Renal cortex interstitium (tissue), 11 donors: ENCODE data around the gene MKX. TPM values are rescaled to one million over a fixed set of nuclear protein-coding genes. Genes with fewer than 3 reads are reported as not detected.
"Not testable (repeated sequence)": the region's sequence is repeated elsewhere in the genome, so short reads cannot be mapped to it uniquely, and the experiment has no call there.

Source experiments
- DNase-seq, 11 donors: peaks; one replicate each; pipeline ENCODE4 v3.0.0-alpha.2; 2013; ENCODE audit warnings: low read depth in 9 of 11, low spot score in 4 of 11; ENCODE audit errors: extremely low read depth in 1 of 11
- polyA plus RNA-seq, 3 donors: library from polyadenylated mRNA; unstranded; fragments of 120-200 nt; gene quantifications; one replicate each; pipeline ENCODE4 v1.2.1, GENCODE V29; 2013; ENCODE audit not compliant: insufficient read length in 3 of 3

The MKX gene
- polyA plus RNA-seq, 3 donors, result 0.09 to 0.55 (median 0.39) TPM

DNA sequence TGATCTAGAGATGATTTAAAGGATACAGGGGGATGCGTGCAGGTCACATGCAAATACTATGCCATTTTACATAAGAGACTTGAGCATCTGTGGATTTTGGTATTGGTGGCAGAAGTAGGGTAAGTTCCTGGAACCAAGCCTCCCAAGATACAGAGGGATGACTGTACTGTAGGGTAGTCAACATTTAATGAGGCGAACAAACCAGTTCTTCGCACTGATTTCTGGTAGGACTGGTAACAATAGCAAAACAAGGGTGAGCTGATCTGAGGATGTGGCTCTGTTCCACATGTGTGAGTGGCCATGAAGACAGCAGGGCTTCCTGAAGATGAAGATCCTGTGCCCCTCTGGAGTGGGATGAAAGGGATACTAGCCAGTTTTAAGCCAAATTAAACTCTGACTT, 36.3 kb downstream of the MKX start:
- no peak for DNase-seq

DNA sequence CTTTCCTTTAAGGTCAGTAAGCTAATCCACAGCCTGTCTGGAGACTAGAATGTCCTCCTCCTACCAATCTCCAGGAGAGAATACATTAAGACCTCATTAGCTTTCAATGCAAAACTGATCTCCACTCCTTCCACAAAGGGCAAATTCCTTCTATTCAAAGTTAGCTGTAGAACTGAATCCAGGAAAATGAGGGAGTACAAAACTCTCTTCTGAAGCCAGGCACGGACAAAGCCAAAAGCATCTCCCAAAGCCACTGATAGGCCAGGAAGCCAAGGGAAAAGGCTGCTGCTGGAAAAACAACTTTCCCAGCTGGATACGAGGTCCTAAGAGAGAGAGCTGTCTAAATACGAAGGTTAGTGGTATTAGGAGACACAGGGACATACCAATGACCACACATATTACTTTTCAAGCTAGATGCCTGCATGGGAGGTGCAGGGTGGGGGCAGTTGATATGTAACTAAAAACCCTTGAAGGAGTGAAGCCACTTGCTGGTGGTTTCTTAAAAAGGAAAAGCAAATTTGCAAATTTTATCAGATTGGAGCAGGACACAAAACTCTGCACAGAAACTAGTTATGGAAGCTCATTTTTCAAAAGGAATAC, 43.6 kb downstream of the MKX start:
- no peak for DNase-seq

DNA sequence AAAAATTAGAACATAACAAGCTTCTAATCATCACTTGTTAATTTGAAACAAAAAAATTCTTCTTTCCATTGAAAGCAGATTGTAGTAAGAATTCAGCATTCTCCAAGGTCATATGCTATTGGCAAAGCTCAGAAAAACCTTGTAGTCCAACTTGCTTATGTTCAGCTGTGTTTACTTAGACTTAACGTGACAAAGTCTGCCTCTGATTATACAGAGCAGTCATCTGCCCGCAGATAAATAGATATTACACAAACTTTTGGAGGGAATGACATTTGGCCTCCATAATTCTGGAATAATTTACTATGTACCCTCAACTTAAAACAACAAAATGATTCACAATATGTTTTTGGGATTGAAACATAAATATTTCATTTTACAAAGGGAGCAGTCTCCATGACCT, 45.8 kb downstream of the MKX start:
- DNase-seq, result no peak

DNA sequence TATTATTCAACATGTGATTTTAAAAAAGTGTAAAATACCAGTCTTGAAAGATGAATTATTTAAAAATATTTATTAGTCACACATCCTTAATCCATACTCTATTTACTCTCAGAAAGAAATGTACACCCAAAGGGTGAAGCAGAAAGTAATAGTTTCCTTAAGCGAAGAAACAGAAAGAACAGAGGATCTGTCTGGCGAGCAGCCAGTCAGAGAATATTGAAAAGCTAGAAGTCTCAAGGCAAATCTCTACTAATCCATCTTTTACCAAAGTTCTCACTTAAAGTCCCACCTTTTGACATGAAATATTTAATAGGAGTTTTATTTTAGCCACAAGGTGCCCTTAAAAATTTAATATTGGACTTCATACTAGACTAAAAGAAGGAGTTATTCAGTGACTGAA, 46.7 kb downstream of the MKX start:
- DNase-seq, result no peak

DNA sequence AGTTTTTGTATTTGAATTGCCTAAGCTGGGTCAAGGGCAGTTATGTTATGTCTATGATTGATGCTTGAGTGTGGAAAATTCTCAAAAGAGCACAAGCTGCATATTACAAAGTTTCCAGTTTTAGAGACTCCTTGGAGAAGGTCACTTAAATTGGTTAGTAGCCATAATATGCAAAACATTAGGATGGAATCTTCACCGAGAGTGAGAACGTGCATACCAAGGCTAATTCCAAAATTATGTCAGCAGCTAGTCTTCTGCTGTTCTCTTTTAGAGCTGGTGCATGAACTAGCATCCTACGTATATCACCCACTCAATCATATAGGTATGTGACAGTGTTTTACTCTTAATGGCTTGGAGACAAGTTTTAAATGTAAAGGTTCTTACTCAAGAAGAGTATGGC, 49.2 kb downstream of the MKX start:
- no peak for DNase-seq

DNA sequence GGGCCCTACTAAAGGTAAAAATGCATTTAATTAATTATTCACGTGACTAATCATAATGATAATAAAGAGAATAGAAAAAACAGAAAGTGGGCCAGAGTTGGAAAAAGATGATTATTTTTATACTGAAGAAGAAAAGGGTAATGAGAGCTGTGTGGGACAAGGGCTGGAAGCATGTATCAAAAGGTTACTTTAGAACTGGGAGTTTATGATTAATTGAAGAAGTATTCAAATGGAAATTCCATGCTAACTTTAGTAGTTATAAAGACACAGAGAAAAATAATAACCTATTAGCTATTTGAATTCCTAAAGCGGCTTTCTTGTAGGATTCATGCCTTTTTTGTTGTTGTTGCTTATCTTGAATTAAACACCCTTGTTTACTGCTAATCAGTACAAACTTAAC, 49.9 kb downstream of the MKX start:
- DNase-seq, result no peak

DNA sequence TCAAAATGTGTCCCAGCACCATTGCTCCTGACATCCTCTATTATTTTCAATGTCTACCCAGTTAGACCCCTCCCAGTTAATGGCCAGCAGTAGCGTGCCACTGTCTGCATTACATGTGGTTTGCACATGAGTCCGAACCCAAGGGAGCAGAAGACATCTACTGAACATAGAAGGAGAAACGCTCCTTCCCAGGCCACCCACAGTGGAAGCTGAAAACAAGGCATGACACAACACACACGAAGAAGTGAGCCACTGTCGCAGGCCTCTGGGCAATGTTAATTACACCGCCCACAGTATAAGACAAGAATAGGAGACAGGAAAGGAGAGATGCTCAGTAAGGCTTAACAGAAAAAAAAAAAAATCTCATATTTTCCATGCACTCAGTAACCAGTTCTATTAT, 50.5 kb downstream of the MKX start:
- no peak for DNase-seq

DNA sequence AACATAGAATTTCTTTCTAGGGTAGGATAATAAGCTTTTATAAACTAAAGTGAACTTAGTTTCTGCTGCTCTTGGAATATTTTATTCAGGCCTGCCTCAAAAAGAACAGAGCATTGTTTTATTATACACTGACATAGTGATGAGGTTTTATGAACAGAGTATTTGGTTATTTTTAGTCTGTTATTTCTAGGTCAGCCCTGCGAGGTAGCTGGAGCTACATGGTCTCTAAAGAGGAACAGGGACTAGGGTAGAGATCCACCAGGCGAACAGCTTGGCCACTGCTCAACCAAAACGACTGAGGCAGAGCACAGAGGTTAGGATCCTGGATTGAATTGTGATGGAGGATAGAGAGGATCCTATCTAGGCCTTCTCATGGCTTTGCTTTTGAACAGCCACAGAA, 53.0 kb downstream of the MKX start:
- no peak for DNase-seq

DNA sequence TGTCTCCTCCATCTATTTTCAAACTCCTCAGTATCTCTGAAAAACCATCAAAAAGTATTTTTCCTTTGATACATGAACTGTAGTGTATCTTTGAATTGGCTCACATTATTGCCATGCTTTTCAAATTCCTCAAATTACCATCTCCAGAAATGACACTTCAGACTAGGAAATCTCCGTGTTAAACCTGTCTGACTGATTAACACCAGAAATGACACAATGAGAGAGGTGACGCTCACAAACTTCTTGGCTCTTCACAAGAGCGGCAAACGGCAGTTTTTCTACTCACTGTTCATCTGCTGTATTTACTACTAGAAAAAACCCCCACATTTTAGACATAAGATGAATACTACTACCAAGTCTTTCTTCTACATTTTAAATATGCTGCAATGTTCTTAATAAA, 56.6 kb downstream of the MKX start:
- DNase-seq, result no peak

DNA sequence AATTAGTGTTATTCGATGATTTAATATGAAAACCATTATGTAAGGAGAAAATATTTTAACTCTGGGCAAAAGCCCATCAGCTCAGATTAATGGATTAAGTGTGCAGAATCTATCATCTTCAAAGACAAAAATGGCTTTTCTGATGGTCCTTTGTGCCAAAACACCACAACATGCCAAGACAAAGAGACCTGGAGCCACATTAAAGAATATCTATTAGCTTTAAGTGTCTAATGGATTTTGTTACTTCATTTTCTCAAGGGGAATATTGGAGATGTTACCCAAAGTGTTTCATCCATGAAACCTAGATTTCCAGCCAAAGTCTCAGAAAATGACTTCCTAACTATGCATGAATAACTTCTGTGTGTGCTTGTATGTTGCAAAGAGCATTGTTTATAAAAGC, 57.3 kb downstream of the MKX start:
- no peak for DNase-seq

DNA sequence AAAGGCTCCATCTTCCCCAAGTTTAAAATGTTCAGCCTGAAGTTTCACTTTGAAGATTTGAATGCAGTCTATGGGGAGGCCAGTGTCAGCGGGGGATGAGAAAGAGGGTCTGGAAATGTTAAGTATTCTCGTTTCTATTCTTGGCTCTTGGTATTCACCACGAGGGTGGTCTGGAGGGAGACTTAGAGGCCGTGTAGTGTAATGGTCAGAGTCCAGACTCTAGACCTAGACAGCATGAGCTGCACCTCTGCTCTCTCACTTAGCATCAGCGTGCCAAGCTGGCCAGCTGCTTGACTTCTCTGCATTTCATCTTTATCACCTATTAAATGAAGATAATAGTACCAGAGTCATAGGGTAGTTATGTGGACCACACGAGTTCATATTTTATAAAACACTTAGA, 57.9 kb downstream of the MKX start:
- no peak for DNase-seq

DNA sequence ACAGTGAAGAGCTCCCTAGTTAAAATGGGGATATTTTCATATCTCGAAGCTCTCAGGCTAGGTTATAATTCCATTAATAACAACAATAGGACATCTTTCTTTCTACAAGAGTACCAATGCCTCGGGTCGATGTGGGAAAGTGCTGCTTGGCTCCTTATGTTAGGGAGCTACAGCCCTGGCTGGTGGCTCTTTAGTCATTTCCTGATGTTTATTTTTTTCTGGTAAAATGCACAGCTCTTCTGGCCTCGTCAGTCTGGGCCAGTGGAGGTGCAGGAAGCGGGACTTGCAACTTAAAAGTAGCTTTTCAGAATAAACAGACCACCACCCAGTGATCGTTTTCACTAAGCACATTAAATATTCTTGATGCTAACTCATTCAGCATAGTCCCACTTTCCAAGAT, 58.3 kb downstream of the MKX start:
- DNase-seq, result no peak

DNA sequence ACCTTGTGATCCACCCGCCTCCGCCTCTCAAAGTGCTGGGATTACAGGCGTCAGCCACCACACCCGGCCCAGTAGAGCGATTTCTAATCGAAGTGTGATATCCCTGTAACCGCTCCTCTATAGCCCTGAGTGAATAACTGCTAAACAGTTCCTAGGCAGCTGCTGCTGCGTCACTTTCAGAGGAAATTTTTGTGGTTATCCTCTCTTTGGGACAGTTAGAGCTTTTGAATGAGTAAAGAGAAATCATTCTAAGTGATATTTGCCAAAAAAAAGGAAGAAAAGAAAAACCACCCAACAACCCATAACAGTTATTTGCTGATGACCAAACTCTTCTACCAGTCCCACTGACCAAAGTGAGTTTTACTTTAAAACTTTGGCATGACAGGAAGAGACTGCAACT, 59.9 kb downstream of the MKX start:
- DNase-seq, result no peak

DNA sequence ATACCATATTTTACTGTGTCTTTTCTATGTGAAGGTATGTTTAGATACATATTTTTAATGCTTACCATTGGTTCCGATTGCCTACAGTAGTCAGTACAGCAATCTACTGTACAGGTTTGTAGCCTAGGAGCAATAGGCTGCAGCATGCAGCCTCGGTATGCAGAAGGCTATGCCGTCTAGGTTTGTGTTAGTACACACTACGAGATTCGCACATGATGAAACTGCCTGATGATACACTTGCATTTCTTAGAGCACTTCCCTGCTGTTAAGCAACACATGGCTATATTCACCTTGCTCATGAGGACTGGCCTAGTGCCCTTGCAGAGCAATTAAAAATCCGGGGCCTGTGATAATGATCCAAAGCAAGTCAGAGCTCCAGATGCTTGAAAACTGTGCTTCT, 62.4 kb downstream of the MKX start:
- DNase-seq, result no peak

DNA sequence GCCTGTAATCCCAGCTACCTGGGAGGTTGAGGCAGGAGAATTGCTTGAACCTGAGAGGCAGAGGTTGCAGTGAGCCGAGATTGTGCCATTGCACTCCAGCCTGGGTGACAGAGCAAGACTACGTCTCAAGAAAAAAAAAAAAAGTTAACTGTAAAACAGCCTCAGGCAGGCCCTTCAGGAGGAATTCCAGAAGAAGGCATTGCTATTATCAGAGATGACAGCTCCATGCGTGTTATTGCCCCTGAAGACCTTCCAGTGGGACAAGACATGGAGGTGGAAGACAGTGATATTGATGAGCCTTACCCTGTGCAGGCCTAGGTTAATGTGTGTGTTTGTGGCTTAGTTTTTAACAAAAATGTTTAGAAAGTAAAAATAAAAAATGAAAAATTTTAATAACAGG, 63.8 kb downstream of the MKX start:
- not testable (repeated sequence) for DNase-seq

DNA sequence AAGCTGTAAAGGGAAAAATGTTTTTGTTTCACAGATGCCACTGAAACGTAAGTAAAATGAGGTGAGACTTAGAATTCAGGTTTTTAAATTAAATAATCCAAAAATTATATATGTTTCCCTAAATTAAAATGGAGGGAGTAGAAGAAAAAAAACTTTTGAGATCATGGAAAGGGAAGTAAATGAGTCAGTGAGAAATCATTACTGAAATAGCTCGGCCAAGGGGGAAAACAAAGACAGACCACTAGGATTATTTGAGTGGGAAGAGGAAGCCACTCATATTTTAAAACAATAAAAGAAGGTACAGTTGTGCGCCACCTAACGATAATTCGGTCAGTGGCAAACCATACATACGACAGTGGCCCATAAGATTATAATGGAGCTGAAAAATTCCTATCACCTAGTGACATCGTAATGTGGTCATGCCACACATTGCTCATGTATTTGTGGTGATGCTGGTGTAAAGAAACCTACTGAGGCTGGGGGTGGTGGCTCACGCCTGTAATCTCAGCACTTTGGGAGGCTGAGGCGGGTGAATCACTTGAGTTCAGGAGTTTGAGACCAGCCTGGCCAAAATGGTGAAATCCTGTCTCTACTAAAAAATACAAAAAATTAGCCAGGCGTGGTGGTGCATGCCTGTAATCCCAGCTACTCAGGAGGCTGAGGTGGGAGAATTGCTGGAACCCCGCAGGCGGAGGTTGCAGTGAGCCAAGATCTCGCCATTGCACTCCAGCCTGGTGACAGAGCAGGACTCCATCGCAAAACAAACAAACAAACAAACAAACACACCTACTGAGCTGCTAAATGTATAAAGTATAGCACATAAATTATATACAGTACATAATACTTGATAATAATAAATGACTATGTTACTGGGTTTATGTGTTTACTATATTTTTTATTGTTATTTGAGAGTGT, 64.7 kb downstream of the MKX start:
- DNase-seq, result no peak

DNA sequence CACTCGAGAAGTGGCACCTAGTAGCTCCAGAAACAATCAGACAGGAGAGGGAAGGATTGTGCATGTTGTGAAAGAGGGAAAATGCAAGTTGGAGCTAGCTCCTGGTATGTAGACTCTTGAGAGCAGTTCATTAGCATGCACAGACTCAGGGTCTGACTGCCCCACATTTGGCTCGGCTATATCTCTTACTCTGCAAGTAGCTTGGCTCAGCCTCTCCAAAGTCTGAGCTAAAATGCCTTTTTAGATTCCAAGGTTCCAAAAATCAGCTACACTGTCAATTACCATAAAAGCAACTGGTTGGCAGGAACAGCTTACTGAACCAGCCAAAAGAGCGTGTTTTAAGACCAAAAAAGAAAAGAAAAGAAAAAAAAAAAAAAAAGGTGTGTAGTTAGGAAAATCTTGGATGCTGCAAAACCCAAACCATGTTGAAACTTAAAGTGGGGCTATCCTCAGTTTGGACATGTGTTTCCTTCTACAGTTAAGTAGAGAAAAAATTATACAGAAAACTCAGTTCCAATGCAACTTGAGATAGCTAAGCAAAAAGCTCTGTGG, 65.5 kb downstream of the MKX start:
- DNase-seq, result no peak

DNA sequence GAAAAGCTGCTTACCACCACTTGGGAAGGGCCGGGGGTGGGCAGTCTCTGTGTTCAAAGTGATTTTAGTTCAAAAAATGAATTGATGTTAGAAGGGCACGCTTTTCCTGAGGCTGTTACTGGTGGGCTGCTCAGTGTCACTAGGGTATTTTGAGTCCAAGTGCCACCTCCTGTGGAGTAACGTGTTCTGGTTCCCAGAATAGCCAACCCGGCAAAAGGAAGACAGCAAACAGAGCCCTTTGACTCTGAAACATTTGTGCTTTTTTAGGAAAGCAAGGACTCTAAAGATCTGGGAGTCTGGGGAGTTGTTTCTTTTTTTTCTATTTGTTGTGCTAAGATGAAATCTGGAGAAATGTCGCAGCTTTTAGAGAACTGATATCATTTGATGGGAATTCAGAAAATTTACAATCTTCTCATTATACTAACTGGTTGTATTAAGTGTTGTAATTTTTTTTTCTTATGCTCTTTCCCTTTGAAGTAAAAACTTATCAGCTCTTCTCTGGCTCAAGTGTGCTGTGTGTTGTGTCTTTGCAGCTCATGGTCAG, 66.2 kb downstream of the MKX start:
- no peak for DNase-seq

DNA sequence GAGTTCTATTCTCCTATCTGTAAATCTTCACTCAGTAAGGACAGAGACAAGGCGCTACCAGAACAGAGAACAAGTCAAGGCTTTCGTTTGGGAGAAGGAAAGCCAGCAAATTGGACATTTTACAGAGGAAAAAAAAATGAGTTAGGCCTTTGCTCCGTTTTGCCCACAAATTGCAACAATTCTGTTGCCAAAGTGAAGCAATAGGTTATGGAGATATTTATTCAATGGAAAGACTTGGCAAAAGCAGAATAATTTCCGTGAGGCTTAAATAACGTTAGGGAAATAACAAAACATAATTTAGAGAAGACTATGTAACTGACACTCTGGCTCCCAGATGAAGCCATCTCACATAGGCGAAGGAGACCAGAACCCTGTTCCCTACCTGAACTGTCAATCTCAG, 67.5 kb downstream of the MKX start:
- no peak for DNase-seq

DNA sequence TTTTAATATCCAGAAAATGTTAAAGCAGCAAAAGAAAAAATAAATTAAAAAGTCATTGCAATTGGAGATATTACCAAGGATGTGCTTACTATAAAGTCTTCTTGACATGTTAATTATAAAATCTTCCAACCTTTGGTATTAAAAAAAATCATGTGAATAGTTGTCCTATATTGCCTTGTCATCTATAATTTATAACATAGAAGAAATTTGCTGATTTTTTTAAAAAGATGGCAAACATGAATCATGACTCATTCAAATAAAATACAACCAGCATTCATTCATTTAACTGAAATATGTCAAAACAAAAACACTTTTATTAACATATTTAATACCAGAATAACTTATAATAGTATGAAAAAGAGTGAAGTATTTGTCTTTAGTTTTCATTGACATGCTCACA, 72.6 kb downstream of the MKX start:
- no peak for DNase-seq
